Stimulated activated naive B cell treated with anti-CD40 and anti-IgM and Interleukin-4, amounts not matched to agents 10 μg/mL and 1 μg/mL and 100 μg/mL, for 72 hours (primary cell): ENCODE data around the gene DUSP18.
"Not testable (repeated sequence)": the region's sequence is repeated elsewhere in the genome, so short reads cannot be mapped to it uniquely, and the experiment has no call there.

Experiments
- ATAC-seq, 2 donors: fragments of 150-1000 bp; cut with Tn5 transposase; replicated peaks; 2 replicates each; pipeline ENCODE4 v1.10.0; 2021; ENCODE audit warnings: moderate library complexity in 1 of 2
- DNase-seq: peaks from one replicate; pipeline ENCODE4 v3.0.0; 2021
- H3K27ac Mint-ChIP-seq: one replicate; pipeline ENCODE4 v1.8.0; 2022; ENCODE audit warnings: mild to moderate bottlenecking, mixed read lengths
- H3K27me3 Mint-ChIP-seq, 2 donors: one replicate each; pipeline ENCODE4 v1.8.0; 2022; ENCODE audit warnings: mixed read lengths in 2 of 2
- H3K36me3 Mint-ChIP-seq, 2 donors: one replicate each; pipeline ENCODE4 v1.8.0; 2022; ENCODE audit warnings: mixed read lengths in 2 of 2, mild to moderate bottlenecking in 1 of 2
- H3K4me1 Mint-ChIP-seq, 2 donors: one replicate each; pipeline ENCODE4 v1.8.0; 2022; ENCODE audit warnings: mixed read lengths in 2 of 2, mild to moderate bottlenecking in 1 of 2
- H3K4me3 Mint-ChIP-seq, 2 donors: one replicate each; pipeline ENCODE4 v1.8.0; 2022; ENCODE audit warnings: mild to moderate bottlenecking in 2 of 2, mixed read lengths in 2 of 2, moderate library complexity in 1 of 2
- H3K9me3 Mint-ChIP-seq, 2 donors: one replicate each; pipeline ENCODE4 v1.8.0; 2022; ENCODE audit warnings: mixed read lengths in 2 of 2, mild to moderate bottlenecking in 1 of 2

Gene DUSP18

DNA sequence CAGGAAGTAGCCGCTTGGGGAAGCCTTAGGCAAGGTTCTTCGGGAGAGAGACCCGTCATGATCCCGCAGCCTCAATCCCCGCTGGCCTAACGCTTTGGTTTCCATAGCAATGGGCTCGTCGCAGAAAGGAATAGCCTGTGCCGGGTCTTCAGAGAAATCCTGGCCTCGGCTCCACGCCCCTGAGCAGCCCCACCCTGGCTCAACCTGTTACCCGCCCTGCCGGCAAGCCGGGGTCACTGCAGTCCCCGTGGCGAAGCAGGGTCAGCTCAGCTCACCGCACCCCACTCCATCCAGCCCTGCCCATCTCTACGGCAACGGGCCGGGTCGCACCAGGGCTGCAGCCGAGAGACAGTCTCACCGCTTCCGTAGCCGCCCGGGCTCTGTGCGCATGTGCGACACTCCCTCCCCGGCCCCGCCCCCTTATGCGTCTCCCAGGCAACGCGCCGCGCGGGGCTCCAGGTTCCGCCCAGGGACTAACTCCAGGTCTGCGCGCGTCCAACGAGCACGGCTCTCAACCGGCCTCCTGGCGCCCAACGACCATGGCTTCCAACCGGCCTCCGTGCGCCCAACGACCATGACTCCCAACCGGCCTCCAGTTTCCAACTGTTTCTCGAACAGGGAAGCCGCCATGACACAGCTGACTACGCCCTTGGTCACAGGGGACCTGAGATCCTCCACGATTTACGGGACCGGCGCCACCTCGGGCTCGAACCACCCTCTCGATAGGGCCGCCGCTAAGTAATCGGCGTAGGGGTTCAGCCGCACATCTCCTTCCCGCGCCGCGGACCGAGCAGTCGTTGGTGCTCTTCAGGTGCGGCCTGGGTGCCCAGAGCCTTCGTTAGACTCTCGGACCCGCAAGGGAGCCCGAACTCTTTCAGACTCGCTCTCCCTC is at the start of gene DUSP18:
TSS of gene DUSP18 (minus strand) at position 382 of the 892 bp plus-strand sequence. CDS start 3,872 bp downstream, outside the sequence.
- H3K27me3 Mint-ChIP-seq: peaks cover 5 to 8% of the 10 kb centered on the region in 2 donors
- peak within 1 kb of the TSS; percentile 98 for H3K4me3 Mint-ChIP-seq
- DNase-seq: peak; percentile 89
- peaks cover 18 to 20% of the 10 kb centered on the region in 2 donors for H3K4me1 Mint-ChIP-seq
- peak; percentile 93 to 96 for ATAC-seq
- peaks cover 14 to 16% of the 10 kb centered on the region in 2 donors for H3K36me3 Mint-ChIP-seq
- H3K27ac Mint-ChIP-seq: peak within 1 kb of the TSS; percentile 92
- no peaks in the 10 kb centered on the region for H3K9me3 Mint-ChIP-seq

DNA sequence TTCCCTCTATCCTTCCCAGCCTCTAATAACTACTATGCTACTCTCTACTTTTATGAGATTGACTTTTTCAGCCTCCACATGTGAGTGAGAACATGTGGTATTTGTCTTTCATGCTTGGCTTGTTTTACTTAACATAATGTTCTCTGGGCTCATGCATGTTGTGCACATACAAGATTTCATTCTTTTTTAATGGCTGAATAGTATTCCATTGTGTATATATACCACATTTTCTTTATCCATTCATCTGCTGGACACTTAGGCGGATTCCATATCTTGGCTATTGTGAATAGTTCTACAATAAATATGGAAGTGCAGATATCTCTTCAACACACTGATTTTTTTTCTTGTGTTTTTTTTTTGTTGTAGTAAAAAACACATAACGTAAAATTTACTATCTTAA is 46.4 kb upstream of the DUSP18 start:
- peaks cover 0 to 2% of the 10 kb centered on the region in 2 donors for H3K9me3 Mint-ChIP-seq
- no peak overlapping the region for H3K4me3 Mint-ChIP-seq
- H3K27me3 Mint-ChIP-seq: peaks cover 15 to 35% of the 10 kb centered on the region in 2 donors
- no peak for ATAC-seq
- no peaks in the 10 kb centered on the region for H3K36me3 Mint-ChIP-seq
- H3K4me1 Mint-ChIP-seq: no peaks in the 10 kb centered on the region
- no peak for DNase-seq
- H3K27ac Mint-ChIP-seq: no peak overlapping the region

DNA sequence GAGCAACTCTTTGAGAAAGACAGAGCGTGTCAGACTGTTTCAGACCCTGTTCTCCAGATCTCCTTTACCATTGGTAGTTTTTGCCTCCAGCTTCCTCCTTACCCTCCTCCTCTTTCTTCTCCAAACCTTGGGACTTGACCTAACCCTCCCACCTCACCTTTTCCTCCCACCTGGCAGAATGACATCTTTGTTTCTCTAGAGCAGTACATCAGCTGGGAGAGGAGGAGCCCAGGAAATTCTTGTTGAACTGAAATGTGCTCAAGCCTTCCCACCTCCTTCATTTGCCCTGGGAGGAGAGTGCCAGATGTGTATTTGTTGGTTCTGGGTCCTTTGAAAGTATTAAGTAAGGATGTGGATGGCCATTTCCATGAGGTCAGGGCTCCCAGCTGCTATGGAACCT is 44.4 kb upstream of the DUSP18 start:
- Mint-ChIP-seq H3K4me3 (no peak overlapping the region), H3K27me3 (peaks cover 11 to 24% of the 10 kb centered on the region in 2 donors), H3K4me1 (no peaks in the 10 kb centered on the region), H3K36me3 (no peaks in the 10 kb centered on the region), H3K27ac (no peak overlapping the region), H3K9me3 (peaks cover 0 to 2% of the 10 kb centered on the region in 2 donors)
- ATAC-seq (no peak), DNase-seq (no peak)

DNA sequence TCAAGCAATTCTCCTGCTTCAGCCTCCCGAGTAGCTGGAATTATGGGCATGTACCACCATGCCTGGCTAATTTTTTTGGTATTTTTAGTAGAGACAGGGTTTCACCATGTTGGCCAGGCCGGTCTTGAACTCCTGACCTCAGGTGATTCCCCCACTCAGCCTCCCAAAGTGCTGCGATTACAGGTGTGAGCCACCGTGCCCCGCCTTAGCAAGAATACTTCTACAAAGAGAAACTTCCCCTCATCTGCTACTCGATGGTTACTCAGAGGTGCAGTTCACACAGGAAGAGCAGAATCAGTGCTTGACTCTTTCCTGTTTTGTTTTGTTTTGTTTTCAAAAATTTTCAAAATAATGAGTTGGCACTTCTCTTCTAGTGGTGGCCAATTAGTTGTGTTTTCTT is 42.3 kb upstream of the DUSP18 start:
- ATAC-seq, DNase-seq, H3K4me3 Mint-ChIP-seq: not testable (repeated sequence)

DNA sequence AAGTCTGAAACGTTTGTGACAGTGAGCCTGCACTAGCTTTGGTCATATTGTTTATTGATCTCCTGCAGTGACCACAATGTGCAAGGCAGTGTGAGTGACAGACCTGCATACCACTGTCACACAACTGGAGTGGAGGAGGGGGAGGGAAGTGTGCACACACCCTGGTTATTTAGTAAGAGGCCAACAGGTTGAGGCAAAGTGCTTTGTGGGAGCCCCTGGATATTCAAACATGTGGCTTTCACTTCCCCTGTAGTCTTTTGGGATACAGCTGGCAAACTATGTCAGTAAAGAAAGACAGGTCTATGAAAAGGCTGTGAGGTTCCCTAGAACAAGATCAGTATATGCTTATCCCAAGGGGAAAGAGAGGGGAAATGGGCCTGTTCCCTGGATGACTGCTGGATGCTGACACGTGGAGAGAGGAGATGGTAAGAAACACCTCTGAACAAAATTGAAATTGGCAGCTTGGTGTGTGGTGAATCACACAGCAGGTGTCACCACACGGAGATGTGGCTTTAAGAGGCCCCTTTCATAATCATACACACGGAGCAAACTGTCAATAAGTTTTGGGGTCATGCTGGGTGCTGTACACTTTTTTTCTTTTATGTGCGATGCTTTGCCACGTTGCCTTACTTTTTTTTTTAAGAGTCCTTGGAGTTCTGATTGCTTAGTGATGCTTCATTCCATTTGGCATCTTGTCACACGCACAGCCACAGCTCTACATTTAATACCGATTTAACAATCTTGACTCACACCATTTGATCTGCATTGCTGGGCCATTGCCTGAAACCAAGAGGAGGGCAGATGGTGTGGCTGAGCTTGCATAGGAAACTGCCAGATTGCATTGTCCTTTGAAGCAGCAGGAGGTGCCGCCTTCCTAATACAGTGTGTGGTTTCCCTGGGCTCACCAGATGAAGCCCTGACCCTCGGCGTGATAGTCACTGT is 38.3 kb upstream of the DUSP18 start:
- DNase-seq (no peak), ATAC-seq (no peak)
- Mint-ChIP-seq H3K4me3 (no peak overlapping the region), H3K4me1 (peaks cover 0 to 3% of the 10 kb centered on the region in 2 donors), H3K27ac (no peak overlapping the region), H3K27me3 (peaks cover 16 to 30% of the 10 kb centered on the region in 2 donors), H3K36me3 (no peaks in the 10 kb centered on the region), H3K9me3 (no peaks in the 10 kb centered on the region)

More for the DNA sequence above, 42.3 kb upstream of the DUSP18 start:
- H3K36me3 Mint-ChIP-seq, H3K4me1 Mint-ChIP-seq, H3K9me3 Mint-ChIP-seq, H3K27ac Mint-ChIP-seq: not testable (repeated sequence)
- H3K27me3 Mint-ChIP-seq: peaks cover 4 to 16% of the 10 kb centered on the region in 2 donors

DNA sequence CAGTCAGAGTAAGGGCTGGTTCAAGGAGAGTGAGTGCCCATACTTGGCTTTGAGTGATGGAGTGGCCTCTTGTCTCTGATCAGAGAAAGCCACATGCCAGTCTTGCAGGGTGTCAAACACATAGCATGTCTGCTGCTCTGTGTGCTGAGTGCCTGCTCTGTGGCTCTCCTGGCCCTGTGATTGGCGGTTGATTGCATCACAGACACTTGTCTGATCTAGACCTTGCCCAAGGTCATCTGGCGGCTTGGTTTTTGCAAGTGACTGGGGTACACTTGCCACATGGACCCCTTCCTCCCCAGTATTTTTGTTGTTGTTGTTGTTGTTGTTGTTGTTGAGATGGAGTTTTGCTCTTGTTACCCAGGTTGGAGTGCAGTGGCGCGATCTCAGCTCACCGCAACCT is 37.3 kb upstream of the DUSP18 start:
- Mint-ChIP-seq H3K27ac (no peak overlapping the region), H3K4me1 (peaks cover 0 to 3% of the 10 kb centered on the region in 2 donors), H3K4me3 (no peak overlapping the region), H3K9me3 (no peaks in the 10 kb centered on the region), H3K36me3 (no peaks in the 10 kb centered on the region), H3K27me3 (peaks cover 16 to 24% of the 10 kb centered on the region in 2 donors)
- ATAC-seq (no peak), DNase-seq (no peak)

DNA sequence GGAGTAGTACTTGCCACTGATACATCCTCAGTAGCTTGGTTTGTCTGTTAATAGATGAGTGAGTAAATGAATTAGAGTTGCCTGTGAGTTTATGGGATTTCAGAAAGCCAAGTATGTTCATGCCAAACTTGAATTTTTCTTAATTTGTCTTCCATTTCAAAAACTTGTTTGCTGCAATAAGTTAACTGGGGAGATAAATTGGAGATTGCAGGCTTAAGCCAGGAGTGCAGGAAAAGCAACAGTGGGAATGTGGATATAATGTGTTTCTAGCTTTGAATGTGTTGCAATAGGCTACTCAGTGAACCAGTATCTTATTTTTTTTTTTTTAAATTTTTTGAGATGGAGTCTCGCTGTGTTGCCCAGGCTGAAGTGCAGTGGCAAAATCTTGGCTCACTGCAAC is 35.2 kb upstream of the DUSP18 start:
- H3K27me3 Mint-ChIP-seq: peaks cover 17 to 27% of the 10 kb centered on the region in 2 donors
- DNase-seq: no peak
- H3K4me1 Mint-ChIP-seq: peaks cover 0 to 3% of the 10 kb centered on the region in 2 donors
- no peak overlapping the region for H3K27ac Mint-ChIP-seq
- no peak overlapping the region for H3K4me3 Mint-ChIP-seq
- ATAC-seq: no peak
- no peaks in the 10 kb centered on the region for H3K36me3 Mint-ChIP-seq
- no peaks in the 10 kb centered on the region for H3K9me3 Mint-ChIP-seq

DNA sequence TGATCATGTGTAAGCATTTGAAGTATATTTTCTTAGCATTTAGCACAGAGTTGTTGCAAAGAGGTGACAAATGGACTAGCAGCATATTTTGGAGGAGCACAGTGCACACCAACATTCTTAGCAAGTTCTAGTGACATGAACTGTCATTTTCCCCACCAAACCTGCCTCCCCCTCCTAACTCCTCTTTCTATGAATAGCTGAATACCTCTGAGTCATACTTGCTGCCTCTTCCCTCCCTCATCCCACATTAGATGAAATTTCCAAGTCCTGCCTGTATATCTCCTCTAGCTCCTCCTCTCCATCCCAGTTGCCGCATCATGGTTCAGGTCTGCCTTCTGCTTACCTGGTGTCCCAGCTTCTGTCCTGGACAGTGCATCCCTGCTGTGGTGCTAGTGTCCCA is 34.2 kb upstream of the DUSP18 start:
- H3K4me3 Mint-ChIP-seq: no peak overlapping the region
- no peak for DNase-seq
- H3K27ac Mint-ChIP-seq: no peak overlapping the region
- no peaks in the 10 kb centered on the region for H3K36me3 Mint-ChIP-seq
- no peak for ATAC-seq
- no peaks in the 10 kb centered on the region for H3K9me3 Mint-ChIP-seq
- H3K27me3 Mint-ChIP-seq: peaks cover 23 to 37% of the 10 kb centered on the region in 2 donors
- peaks cover 0 to 3% of the 10 kb centered on the region in 2 donors for H3K4me1 Mint-ChIP-seq

DNA sequence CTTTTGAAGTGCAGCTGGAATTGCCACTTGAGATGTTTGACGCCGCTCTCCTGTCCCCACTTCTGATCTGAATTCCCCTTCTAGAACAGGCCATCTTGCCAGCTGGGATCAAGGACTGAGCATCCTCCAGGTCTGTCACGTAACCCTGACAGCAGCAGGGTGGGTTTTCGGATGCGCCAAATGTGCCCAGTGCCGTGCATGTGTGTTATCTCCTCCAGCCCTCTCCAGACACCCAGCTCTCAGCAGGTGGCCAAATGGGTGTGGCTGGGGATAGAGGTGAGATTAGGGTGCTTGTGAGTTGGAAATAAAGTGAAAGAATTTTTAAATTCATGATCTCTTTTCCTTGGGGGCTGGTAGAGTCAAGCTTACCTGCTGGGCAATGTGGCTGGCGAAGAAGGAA is 30.3 kb upstream of the DUSP18 start:
- Mint-ChIP-seq H3K4me1 (peaks cover 5% of the 10 kb centered on the region in 2 donors), H3K36me3 (no peaks in the 10 kb centered on the region), H3K27me3 (peaks cover 38 to 51% of the 10 kb centered on the region in 2 donors), H3K4me3 (no peak overlapping the region), H3K27ac (no peak overlapping the region), H3K9me3 (no peaks in the 10 kb centered on the region)
- DNase-seq (no peak), ATAC-seq (no peak)

DNA sequence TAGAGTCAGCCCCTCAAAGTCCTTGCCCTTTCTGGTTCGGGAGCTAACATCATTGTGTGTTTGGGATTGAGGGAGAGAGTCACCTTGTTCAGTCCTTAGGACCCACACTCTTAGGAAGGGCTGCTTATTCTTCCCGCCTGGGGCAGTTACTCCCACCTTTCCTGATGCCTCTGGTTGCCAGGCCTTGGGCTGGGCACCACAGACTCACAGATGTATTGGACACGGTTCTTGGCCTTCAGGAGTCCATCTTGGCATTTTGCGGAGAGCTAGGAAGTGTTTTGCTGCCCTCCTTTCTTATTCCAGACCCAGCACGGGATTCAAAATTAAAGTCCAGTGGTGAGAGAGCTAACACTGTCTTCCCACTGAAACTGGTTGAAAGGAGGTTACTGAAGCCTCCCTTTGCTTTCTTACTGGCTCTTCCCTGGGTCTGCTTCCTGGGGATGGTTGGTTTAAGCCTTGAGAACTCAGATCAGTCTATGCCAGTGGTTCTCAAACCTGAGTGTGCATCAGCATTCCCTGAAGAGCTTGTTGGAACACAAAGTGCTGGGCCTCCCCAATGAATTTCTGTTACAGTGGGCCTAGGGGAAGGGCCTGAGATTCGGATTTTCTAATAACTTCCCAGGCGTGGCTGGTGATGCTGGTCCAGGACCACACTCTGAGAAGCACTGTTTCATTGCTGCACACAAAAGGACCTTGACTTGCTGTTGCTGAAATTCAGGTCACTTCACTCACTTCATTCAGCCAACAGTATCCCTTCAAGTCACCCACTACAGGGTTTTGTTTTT is 28.4 kb upstream of the DUSP18 start:
- peaks cover 43 to 61% of the 10 kb centered on the region in 2 donors for H3K27me3 Mint-ChIP-seq
- no peak for DNase-seq
- peak overlapping the region in 1 of 2 donors; percentile 20 for H3K4me3 Mint-ChIP-seq
- no peaks in the 10 kb centered on the region for H3K9me3 Mint-ChIP-seq
- H3K36me3 Mint-ChIP-seq: no peaks in the 10 kb centered on the region
- no peak overlapping the region for H3K27ac Mint-ChIP-seq
- ATAC-seq: no peak
- peaks cover 5% of the 10 kb centered on the region in 2 donors for H3K4me1 Mint-ChIP-seq

DNA sequence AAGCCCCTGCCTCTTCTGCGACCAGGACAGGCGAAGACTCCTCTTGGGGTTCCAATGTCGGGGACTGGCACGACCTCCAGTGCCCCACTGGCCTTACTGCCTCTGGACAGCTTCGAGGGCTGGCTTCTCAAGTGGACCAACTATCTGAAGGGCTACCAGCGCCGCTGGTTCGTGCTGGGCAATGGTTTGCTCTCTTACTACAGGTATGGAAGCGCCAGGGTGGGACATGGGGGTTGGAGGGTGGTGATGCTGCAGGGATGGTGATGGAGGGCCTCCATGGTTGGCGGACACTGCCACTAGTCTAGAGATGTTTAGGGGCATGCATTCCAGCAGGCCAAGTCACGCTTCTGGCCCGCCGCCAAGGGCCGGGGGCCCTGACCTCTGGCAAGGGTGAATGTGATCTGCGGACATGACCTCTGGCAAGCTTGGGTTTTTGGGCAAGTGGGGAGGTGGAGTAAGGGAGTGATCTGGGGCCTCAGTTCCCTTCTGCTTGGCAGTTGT is 27.7 kb upstream of the DUSP18 start:
- ATAC-seq (no peak), DNase-seq (no peak)
- Mint-ChIP-seq H3K36me3 (no peaks in the 10 kb centered on the region), H3K4me3 (peak overlapping the region; percentile 20 to 49), H3K4me1 (peaks cover 5% of the 10 kb centered on the region in 2 donors), H3K27me3 (peaks cover 43 to 63% of the 10 kb centered on the region in 2 donors), H3K9me3 (no peaks in the 10 kb centered on the region), H3K27ac (peak overlapping the region; percentile 42)

DNA sequence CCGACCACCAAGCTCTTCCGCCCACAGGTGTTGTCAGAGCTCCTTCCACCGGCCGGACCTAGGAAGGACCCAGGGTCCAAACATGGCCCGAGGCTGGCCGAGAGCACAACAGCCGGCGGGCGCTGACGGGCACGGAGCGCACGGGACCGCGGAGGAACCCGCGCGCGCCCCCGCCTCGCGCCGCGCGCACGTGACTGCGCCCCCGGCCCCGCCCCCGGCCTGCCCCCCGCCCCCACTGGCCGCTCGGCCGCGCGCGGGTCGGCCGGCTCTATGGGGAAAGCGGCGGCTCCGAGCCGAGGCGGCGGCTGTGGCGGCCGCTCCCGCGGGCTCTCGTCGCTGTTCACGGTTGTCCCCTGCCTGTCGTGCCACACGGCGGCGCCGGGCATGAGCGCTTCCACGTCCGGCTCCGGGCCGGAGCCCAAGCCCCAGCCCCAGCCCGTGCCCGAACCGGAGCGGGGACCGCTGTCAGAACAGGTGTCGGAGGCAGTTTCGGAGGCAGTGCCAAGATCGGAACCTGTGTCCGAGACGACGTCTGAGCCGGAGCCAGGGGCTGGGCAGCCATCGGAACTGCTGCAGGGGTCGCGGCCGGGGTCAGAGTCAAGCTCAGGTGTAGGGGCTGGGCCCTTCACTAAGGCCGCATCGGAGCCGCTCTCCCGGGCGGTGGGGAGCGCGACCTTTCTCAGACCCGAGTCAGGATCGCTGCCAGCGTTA is 27.1 kb upstream of the DUSP18 start, which contains the start of gene OSBP2:
TSS of gene OSBP2 (plus strand) at position 235 of the 711 bp plus-strand sequence. CDS start at position 271, 36 bp downstream.
- H3K27ac Mint-ChIP-seq: peak within 1 kb of the TSS; percentile 59
- DNase-seq: no peak
- peak within 1 kb of the TSS; percentile 87 to 88 for H3K4me3 Mint-ChIP-seq

DNA sequence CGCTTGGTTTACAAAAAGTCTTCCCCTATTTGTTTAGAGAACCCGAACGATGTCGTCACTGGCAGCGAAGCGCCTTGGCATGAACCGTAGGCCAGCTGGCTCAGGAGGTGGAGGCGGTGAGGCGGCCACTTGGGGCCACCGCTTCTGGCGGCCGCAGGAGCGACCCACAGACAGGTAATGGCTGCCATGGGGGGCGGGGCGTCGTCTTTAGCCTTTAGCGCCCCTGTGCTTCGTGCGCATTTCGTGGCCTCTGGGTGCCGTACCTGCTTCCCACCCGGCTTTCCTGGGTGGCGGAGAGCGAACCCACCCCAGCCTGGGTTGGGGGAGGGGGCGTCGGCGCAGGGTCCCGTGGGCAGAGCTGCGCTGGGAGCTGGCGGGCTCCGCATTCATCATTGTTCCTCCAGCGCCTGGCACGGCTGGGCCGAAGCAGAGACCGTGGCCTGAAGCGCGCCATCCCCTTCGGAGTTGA is 26.5 kb upstream of the DUSP18 start:
- Mint-ChIP-seq H3K4me3 (peak overlapping the region; percentile 87 to 88), H3K27ac (peak overlapping the region; percentile 59), H3K27me3 (peaks cover 43 to 63% of the 10 kb centered on the region in 2 donors), H3K36me3 (no peaks in the 10 kb centered on the region), H3K4me1 (peaks cover 5% of the 10 kb centered on the region in 2 donors), H3K9me3 (no peaks in the 10 kb centered on the region)
- DNase-seq (peak; percentile 29), ATAC-seq (peak; percentile 71 to 78)

More for the DNA sequence above, 27.1 kb upstream of the DUSP18 start, which contains the start of gene OSBP2:
- H3K4me1 Mint-ChIP-seq: peaks cover 5% of the 10 kb centered on the region in 2 donors
- peak; percentile 62 for ATAC-seq
- no peaks in the 10 kb centered on the region for H3K36me3 Mint-ChIP-seq
- no peaks in the 10 kb centered on the region for H3K9me3 Mint-ChIP-seq
- H3K27me3 Mint-ChIP-seq: peaks cover 43 to 63% of the 10 kb centered on the region in 2 donors
